ENCODE data around the gene GLT8D2.

The GLT8D2 gene

GRCh38 chr12:103944964-103945363 is 105.0 kb downstream of the GLT8D2 start:
- no peak for DNase-seq

All from NCI-H1417 treated with DMSO at 0.1 percent for 48 hours (cell line).